Activated CD4-positive, alpha-beta T cell treated with anti-CD3 and anti-CD28 coated beads, Interleukin-2, amount 50 U/mL, for 16 hours (primary cell): ENCODE data around the gene KCNH2.

ENCODE experiments used
- DNase-seq: peaks from one replicate; pipeline ENCODE4 v3.0.0-alpha.2; 2020

Gene KCNH2

DNA sequence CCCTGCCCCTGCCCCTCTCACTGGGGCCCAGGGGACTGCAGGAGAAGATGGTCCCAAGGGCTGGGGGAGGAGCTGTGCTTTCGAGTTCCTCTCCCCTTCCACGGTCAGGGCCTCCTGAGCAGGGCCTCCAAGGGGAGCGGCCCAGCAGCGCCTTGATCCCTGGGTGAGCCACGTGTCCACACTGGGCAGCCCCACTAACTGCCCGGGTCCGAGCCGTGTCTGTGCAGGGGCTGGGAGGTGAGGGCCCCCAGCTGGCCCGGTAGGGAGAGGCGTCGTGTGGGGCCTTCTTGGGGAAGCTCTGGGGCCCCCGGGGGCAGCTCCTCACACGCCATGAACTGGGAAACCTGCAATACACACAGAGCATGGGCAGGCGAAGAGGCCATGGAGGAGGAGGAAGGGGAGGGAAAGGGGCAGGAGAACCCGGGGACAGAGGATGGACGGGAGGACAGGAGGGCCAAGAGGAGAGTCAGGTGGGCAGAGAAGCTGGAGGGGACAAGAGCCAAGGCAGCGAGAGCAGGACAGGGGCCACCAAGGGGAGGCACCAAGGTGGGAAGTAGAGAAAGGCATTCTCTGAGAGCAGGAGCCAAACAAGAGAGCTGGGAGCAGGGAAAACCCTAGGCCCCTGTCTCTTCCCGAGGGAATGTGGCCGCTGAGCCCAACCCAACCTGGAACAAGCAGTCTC is 32.8 kb downstream of the KCNH2 start:
- DNase-seq, result no peak

DNA sequence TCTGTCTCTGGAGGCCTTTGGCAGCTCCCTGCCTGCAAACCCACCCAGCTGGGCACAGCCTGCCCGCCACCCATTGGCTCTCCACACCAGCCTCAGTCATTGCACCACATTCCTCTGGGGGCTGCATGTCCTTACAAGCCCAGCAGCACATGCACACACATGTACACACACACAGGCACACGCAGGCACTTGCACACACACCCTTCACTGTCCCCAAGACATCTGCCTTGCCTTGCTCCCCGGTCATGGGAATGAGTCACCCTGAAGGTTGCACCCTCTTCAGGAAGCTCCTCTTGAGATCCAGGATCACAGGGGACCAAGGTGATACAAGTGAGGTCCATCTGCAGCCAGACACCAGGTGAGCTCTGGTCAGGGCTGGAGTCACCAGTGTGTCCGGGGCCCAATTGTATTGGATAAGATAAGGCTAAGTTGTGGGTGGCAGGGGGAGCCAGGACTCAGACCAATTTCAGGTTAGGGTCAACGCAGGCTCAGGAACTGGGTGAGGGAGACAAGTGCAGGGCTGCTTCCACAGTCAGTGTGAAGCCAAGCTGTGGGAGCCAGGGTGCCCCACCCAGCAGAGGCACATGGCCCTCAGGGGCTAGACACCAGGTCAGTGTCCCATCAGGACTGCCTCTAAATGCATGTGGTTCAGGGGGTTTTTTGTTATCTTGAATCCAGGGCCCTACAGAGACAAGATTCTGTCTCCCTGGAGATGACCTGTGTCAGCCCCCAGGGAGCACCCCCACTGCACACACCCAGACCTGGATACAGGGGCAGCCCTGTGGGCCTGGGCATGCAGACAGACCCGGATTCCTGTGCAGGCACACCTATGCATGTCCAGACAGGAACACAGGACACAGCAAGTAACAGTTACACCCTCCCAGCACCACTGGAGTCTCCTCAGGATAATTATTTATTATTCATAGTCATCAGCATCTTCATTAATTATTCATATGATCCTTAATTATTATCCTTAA is 33.8 kb downstream of the KCNH2 start:
- no peak for DNase-seq

DNA sequence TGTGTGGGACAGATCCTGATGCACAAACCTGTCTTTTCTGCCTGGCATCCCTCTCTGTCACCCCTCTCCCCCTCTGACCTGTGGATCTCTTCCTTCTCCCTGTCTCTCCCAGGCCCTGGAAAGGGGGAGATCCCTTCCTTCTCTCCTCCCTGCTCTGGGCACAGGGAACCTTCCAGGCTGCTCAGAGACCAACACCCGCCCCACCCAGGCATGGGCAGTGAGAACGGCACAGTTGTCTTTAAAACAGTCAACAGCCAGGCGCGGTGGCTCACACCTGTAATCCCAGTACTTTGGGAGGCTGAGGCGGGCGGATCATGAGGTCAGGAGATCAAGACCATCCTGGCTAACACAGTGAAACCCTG is 34.7 kb downstream of the KCNH2 start:
- DNase-seq, result no peak

DNA sequence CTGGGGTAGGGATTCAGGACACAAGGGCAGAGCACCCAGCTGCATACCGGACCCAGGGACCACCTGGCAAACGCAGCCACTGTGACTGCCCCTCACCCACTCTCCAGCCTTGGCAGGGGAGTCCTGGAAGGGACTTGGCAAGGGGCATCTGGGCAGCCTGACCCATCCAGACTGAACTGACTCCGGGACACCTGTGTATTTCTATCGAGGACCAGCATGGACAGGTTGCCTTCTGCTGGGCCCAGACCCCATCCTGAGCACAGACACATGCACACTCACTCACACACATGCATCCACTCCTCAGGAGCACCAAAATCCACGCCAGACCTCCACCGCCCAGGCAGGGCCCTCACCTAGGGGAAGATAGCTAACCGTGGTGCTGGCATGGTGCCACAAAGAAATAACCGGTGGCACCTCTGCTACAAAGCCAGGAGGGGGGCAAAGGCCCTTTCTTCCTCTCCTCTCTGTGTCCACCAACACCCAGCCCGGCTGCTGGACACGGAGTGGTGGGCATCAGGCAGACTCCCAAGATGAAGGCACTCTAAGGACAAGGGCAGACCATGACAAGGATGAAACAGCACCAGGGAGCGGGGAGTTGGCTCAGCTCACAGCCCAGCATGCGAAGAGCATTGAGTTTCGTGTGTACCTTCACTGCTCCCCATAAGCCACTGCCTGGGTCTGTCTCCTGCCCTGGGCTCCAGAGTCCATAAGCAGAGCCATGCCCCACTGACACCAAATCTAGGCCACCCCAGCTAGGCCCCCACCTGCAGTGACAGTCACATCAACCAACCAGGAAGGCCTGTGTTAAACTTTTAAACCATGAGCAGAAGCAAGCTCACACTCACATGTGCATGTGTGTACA is 35.3 kb downstream of the KCNH2 start:
- no peak for DNase-seq

DNA sequence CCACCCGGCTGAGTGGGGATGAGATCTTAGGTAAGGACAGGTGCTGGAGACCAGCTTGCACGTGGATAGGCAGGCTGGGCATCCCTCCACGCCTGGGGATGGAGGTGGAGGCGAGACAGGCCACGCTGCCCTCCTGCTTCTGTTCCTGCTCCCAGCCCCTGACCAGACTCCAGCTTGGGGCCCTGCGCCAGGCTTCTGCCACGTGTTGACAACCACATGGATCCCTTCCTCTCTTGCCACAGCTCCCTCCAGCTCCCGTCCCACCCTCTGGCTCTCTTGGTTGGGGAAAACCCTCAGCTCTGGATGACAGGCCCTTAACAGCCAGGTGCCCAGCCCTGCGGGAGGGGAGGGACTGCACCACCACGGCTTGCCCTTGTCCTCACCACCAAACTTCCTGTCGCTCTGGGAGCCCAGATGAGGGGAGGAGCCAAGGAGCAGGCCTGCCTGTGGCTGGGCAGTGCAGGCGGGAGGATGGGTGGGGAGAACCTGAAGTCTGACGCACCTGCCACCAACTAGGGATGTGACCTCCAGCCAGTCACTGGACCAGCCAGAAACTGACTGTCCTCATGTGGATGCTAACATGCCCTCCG is 36.0 kb downstream of the KCNH2 start:
- peak; percentile 45 for DNase-seq

DNA sequence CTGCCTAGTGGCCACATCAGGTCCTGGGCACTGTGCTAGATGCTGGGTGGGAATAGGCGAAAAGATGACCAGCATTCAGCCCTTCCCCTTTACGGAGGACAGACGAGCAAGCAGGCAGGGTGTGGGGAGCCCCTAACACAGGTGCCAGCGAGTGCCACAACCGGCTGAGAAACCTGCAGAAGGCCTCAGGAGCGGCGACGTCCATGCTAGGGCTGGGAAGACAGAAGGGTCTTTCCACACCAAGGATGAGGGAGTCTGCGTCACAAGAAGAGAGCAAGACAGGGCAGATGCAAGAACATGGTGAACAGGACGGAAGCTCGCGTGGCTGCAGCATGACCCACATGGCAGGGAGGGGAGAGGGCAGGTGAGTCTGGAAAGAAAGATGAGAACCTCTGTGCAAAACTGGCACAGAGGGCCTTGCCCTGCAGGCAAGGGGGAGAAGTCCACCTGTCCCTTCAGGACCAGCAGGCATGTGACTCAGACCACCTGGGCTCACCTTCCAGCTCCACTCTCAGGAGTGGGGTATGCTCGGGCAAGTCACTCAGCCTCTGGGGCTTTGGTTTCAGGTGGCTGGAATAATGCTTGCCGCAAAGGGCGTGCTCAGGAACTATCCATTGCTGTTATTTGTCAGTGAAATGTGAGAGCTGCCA is 36.6 kb downstream of the KCNH2 start:
- no peak for DNase-seq

DNA sequence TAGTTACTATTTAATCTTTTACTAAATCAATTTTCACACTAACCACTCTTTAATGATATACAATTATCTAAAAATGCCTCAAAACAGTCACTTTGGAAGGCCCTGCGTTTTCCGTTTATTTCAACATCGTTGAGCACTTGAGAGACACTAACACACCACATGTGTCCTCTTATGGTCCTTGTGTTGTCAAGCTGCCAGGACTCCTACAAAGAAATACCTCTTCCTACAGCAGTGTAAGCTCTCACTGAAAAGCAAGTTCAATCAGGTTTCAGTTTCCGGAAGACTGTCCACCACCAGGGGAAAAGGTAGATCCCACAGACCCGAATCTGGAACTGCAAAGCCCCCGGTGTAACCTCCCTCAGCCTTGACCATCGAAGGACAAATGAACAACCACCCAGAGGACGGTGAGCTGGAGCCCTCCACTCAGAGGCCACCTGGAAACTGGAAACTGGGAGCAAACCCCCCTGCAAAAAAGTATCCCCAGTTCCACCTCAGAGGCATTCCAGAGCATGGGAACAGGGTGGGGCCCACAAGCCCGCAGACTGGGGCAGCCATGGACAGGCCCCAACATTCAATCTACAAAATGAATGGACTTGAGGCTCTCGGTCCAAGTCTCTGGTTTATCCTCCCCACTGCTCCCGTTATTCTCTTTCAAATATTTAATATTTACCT is 37.6 kb downstream of the KCNH2 start:
- DNase-seq, result no peak

DNA sequence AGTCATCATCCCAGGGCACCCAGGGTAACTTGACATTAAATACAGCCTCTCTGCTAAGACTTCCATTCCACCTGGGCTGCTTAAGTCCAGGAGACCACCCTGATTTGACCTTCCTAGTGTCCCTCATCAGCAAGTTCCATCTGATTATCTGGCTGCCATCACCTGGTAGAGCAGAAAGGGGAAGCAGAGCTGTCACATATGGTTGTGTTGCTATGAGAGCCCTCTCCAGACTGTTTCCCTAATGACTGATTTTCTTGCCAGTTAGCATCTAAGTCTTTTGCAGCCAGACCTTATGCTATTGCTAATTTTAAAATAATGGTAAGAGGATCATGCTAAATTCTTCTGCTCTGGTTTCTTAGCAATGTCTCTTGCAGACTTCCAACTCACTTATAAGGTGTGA is 38.7 kb downstream of the KCNH2 start:
- no peak for DNase-seq

DNA sequence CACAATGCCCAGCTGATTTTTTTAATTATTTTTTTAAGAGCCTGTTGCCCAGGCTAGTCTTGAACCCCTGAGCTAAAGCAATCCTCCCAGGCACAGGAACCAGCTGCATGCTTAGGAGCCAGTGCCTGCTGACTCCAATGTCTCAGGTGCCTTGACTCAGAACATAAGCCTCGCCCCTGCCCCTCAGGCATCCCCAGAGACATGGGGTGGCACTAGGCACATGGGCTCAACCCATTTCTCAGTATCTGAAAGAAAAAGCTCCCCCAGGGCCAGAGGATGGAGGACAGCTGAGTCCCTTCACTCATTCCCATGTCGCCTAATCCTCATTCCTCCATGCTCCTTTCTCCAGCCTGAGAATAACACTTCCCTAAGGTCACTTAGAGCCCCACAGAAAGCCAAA is 39.1 kb downstream of the KCNH2 start:
- no peak for DNase-seq

DNA sequence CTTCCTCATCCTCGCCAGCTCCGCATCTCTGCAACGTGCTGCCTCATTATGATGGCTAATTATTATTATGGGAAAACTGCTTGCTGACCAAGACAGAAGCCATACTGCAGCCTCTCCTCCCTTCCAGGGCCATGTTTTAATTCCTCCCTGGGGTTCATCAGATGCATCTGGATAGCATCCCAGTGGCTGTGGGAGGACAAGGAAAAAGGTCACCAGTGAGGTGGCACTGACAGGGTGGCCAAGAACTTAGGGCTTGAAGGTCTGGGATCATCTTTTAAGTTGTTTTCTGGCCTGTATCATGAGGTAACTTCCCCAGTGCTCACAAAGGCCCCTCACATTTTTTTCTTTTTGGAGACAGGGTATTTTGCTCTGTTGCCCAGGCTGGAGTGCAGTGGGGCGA is 39.6 kb downstream of the KCNH2 start:
- no peak for DNase-seq

DNA sequence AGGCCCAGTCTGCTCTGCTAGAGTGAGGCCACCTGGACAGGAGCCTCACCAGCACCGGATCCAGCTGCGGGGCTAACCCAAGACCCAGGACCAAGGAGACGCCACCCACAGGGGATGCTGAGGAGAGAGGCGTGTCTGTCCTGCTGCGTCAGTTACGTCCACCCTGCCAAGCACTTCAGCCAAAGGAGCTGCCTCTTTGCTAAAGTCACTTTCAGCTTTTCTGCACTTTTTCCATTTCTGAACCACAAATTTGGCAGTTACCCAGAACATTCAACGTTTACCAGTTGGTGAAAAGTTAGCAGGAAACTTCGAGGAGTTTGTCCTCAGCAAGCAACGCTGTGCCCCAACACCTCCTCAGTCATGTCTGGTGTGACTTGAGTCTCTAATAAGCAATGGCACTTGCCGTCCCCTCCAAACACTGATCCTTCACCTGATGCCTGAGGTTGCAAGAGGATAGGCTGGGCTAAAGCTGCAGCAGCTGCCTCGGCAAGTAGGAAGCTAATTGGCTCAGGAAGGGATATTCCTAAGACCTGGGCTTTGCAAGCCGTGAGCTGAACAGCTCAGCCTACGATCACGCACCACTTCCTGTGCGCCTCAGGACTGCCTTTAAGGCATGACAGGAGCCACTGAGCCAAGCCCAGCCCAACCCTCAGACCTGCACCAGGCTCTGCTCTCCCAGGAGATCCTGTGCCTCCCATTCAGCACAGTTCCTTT is 40.1 kb downstream of the KCNH2 start:
- DNase-seq, result peak; percentile 12

DNA sequence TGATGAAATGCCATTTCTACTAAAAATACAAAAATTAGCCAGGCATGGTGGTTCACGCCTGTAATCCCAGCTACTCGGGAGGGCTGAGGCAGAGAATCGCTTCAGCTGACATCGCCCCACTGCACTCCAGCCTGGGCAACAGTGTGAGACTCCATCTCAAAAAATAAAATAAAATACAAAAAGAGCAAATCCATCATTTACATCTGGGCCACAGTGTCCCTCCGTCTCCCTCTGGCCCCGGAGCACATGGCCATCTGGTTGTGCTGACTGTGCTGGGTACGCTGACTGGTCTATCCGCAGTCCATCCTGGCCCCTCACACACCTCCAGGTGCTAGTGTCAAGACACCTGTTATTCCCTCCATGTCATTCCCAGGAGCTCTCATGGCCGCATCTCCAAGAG is 42.1 kb downstream of the KCNH2 start:
- DNase-seq, result no peak

DNA sequence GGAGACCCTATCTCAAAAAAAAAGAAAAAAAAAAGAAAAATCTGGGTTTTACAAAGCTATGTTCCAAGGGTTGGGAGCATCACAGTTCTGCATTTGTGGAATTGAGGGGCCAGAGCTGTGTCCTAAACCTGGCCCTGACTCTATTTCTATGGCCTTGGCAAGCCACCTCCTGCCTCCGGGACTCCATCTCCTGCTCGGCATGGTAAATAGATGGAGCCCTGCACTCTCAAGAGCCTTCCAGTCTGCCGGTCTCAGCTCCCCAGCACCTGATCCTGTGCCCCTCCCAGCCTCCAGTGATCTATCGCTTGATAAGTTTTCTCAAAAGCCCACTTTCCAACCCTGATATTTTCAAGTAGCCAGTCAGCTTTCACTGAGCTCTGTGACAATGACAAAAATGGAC is 43.0 kb downstream of the KCNH2 start:
- no peak for DNase-seq

DNA sequence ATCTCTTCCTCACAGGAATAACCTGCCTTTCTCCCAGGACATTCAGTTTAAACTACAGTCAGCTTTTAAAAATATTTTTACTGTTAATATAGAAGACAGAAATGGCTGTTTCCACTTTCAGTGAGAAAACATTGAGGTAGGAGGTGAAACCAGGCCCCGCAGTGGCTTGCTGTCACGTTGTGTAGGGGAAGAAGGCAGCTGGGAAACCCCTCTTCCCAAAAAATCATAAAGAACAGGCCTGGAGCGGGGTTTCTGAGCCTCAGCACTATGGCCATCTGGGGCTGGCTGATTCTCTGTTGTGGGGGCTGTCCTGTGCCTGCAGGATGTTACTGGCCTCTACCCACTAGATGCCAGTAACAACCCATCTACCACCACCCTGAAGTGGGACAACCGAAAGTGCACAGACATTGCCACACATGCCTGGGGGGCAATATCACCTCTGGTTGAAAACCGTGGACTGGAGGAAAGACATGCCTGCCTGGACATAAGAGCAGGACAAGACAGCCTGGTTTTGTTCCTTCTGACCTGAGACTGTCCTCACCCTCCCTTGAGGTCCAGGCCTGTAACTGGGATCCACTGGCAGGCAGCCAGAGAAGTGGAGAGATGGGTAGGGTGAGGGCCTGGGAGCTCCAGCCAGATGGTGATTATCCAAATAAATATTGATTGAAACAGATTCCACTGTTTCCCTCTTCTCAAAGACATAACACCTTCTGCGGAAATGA is 43.9 kb downstream of the KCNH2 start:
- no peak for DNase-seq

DNA sequence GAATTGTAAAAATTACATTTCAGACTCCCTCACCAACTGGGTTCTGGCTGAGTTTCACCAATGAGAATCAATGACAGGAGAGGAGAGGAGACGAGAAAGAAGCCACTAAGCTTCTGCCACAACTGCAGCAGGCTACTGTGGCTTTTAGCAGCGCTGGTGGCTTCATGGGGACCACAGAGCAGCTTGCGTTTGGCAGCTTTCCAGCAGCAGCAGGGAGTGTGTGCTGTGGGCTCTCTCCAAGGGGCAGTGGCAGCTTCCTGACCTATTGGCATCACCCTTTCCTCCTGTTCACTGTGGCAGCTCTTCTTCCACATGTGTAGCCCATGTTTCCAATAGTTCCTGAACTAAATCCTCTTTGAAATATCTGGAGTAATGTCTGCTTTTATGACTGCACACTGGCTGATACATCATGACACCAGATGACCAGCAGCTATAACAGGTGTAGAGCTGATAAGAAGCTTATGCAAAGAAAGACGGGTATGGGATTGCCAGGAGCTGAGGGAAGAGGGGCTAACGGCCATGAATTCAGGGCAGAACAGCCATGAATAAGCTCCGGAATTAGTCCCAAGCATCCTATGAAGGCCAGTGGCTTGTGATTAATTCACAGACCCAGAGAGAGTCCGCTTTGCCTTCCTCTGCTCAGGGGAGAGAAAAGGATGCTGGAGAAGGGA is 46.8 kb downstream of the KCNH2 start:
- DNase-seq, result no peak

DNA sequence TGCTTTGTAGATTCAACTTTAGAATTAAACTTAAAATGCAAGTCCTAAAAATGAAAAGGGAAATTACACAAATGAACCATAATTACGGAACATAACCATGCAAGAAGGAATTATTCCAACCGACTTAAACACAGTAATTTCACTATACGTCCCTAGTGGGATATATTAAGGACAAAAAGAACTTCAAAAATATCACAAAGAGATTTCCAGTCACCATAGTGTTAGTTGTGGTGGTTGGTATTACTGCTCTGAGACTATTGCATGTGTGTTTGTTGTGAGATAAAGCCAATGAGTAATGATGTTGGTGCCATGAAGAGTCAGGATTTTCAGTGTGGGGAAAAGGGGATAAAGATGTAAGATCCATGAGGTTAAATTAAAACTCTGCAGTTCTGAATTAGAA is 49.6 kb downstream of the KCNH2 start:
- no peak for DNase-seq

DNA sequence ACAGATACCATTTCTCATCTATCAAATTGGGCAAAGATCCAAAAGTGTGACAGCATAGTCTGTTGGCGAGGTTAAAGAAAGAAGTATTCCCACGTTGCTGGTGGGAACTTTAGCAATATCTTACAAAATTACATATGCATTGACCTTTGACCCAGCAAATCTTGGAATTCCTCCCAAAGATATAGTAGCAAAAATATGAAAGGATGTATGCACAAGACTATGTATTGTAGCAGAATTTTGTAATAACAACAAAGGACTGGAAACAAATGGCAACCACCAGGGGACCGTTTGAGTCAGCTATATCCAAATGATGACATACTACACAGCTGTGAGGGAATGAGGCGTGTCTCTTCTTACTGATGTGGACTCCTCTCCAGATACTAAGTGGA is 50.2 kb downstream of the KCNH2 start:
- DNase-seq, result peak; percentile 21

DNA sequence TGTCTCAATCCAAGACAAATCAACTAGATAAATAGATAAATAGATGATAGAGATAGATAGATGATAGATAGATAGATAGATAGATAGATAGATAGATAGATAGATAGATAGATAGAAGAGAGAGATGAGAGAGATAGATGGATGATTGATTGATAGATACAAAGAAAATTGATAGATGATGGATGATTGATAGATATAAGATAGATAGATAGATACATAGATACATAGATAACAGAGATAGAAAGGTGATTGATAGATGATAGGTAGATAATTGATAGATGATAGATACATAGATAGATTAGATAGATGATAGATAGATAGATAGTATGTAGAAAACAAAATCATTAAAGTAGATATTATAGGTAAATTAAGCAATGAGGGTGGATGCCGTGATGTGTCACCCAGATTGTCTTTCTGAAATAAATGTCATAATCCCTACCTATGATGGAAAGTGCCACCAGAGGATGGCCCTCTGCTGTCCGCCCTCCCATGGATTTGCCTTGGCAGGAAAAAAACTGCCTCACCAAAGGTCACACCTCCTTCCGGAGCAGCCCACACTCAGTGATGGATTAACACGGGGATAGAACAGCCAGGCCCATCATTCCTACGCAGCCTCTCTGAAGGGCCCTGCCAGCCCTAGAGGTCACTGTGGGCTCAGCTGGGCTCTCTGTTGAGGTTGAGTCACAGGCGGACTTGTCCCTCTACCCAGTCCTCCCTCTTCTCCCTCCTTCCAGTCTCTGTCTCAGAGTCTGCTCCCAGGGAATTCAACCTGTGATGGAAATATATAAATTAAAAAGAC is 50.8 kb downstream of the KCNH2 start:
- DNase-seq, result no peak

DNA sequence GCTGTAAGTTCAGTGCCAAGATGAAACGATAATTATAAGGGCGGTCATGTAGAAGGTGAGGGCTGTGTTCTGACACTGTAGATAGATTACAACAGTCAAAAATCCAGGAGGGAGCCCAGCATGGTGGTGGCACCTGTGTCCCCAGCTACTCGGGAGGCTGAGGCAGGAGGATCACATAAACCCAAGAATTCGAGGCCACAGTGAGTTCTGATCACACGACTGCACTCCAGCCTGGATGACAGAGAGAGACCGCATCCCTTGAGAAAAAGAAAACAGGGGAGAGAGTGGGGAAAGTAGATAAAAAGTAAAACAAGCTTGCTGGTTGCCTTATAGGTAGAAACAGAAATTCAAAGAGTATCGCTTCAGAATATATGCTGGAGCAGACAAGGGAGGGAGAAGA is 52.1 kb downstream of the KCNH2 start:
- no peak for DNase-seq
